Neural progenitor cell (in vitro differentiated cells): ENCODE results near the gene C15orf62.

ENCODE experiments used
- EZH2phosphoT487 ChIP-seq: fragments of 200-600 bp; sonication (generic); IDR thresholded peaks from 2 replicates; pipeline ENCODE4 v1.6.1; 2017; ENCODE audit warnings: antibody characterized with exemption
- TF ChIP-seq, protein P1 (sequence below): fragments of 200-600 bp; sonication (generic); IDR thresholded peaks from 2 replicates; pipeline ENCODE4 v1.5.1; 2017; ENCODE audit warnings: antibody characterized with exemption, mild to moderate bottlenecking

DNA sequence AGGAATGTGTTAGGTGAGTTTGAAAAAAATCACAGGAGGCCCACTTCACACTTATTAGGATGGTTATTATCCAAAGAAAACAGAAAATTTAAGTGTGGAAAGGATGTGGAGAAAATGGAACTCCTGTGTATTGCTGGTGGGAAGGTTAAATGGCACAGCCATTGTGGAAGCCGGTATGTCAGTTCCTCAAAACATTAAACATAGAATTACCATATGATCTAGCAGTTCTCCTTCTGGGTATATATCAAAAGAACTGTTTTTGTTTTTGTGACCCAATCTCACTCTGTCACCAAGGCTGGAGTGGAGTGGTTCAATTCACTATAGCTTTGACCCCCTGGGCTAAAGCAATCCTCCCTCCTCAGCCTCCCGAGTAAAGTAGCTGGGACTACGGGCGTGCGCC, 26.7 kb downstream of the C15orf62 start:
- TF ChIP-seq, protein P1, sequence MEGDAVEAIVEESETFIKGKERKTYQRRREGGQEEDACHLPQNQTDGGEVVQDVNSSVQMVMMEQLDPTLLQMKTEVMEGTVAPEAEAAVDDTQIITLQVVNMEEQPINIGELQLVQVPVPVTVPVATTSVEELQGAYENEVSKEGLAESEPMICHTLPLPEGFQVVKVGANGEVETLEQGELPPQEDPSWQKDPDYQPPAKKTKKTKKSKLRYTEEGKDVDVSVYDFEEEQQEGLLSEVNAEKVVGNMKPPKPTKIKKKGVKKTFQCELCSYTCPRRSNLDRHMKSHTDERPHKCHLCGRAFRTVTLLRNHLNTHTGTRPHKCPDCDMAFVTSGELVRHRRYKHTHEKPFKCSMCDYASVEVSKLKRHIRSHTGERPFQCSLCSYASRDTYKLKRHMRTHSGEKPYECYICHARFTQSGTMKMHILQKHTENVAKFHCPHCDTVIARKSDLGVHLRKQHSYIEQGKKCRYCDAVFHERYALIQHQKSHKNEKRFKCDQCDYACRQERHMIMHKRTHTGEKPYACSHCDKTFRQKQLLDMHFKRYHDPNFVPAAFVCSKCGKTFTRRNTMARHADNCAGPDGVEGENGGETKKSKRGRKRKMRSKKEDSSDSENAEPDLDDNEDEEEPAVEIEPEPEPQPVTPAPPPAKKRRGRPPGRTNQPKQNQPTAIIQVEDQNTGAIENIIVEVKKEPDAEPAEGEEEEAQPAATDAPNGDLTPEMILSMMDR, result no peak
- no peak for TF ChIP-seq EZH2phosphoT487
